Retina (tissue), 1 donor: Measurements from ENCODE around the gene ALPK1.
A peak's percentile ranks its signal among the peaks of the same experiment; 100 is the strongest.
"Not testable (repeated sequence)": the region's sequence is repeated elsewhere in the genome, so short reads cannot be mapped to it uniquely, and the experiment has no call there.

Experiments used
- DNase-seq: peaks from one replicate; pipeline ENCODE4 v3.0.0-alpha.2; 2016

ALPK1 gene

DNA sequence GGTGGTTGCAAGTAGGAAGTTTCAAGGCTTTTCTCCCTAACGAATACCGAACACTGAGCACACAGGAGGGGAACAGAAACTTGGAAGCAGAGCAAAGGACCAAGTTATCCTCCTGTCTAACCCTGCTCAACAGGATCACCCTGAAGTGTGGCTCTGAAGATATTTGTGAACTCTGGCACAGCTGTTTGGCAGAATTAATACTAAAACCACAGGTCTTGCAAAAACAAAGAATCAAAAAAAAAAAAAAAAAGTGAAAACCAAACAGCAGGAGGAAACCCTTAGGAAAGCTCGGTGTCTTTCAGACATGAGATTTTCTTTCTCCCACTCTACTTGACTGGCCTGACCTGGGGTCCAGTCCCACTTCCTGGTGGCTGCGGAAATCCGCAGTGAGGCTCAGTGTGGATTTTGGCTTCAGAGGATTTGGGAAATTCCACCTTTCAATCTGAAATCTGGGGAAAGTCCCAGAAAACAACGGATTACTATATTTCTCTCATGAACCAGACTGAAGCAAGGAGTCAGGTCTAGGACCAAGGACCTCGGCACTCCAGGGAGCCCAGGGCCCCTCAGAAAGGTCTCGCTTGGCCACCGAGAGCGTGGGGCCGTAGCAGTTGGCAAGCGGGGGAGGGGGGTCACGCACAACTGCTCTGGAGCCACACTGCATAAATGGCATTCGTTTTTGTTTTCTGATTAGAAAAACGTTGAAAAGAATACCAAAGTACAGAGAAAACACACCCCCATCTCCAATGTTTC lies 12.3 kb upstream of the ALPK1 start:
- peak; percentile 57 for DNase-seq

DNA sequence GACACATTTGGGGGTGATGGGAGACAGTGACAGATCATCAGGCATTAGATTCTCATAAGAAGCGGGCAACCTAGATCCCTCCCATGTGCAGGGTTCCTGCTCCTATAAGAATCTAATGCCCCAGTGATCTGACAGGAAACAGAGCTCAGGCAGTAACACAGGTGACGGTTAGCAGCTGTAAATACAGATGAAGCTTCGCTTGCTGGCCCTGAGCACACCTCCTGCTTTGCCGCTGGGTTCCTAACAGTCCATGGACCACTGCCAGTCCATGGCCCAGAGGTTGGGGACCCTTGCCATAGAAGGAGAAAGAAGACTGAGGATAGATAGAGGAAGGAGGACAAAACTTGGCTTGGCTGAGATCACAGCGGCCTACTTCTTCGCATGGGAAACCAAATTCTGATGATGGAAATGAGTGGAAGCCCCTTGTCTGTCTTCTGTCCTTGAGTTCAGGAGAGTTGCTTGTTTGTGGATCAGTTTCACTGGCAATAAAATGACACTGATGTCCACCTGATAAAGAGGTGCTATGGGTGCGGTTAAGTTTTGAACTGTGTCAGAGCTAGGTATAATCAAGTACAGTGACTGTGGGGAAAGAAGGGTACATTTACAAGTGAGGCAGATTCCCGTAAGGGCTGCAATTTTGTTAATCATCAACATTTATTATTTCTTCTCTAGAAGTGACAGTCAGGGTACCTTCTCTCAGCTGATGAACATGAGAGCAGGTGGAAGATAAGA lies 9.7 kb upstream of the ALPK1 start:
- no peak for DNase-seq

DNA sequence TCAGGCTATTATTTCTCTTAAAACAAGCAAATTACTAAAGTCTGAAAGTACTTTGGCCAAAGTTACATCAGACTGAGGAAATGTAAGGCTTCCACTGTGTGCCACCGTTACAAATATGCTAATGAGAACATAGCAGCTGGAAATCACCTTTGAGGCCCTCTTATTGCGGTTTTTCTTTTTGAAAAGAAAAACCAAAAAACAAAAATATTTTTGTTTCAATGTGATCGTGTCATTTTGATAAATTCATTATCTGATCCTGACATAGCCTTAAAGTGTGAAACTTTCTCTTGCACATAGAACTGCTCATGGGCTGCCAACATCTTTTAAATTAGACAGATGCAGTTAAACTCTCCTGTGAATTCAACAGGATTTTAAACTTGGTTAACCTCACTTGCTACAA lies 8.7 kb upstream of the ALPK1 start:
- no peak for DNase-seq

DNA sequence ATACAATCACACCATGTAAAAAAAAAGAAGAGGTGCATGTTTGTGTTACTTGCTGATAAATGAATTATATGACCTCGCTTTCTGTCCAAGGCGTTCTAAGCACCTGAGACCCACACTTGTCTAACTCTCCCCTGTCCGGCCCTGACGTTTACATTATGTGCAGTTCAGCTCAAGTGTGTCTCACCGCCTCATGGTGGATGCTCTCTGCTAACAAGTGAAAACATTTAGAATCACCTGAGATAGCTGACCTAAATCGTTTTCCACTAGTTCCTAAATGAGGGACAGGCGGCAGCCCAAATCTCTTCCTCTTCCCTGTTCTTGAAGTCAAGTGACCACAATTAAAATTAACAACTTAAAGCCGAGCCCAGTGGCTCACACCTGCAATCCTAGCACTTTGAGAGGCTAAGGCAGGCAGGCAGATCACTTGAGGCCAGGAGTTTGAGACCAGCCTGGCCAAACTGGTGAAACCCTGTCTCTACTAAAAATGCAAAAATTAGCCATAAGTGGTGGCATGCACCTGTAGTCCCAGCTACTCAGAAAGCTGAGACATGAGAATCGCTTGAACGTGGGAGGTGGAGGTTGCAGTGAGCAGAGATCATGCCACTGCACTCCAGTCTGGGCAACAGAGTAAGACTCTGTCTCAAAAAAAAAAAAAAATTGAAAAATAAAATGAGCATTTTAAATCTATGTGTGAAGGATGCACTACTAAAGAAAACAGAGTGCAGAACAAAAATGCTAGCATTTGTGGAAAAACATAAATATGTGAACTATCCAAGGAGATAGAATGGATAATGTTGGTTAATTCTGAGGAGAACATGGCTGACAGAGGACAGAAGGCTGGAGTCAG lies 7.5 kb upstream of the ALPK1 start:
- no peak for DNase-seq

DNA sequence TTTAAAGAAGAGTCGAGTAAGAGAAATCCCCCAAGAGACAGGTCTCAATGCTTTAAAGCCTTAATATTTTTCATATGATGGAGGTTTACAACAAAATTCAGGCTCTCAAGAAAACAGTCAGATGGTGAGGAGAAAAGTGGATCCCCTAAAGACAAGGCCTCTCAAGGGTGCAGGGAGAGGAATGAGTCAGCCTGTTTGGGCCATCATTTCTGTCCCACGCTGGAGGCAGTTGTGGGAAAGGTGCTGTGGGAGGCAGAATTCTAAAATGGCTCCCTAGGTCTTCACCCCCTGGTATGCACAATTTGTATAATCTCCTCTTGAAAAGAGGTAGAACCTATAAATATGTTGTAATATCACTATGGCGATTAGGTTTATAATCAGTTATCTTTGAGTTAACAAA lies 6.8 kb upstream of the ALPK1 start:
- DNase-seq, result no peak

DNA sequence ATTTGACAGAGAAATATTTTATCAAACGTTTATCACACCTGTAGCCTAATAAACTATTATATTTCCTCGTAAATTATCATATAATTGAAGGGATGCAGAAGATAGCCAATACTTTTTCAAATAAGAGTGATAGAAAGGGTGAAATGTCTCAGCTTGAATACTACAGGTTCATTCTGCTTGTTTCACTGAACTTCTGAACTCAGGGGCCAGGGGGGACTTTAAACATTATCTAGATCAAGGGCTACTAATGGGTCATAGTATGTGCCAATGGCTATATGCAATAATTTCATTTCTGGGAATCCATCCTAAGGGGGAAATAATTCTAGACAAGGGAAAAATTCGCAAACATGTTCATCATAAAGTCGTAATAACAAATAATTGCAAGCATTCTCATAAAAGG lies 2.6 kb downstream of the ALPK1 start:
- no peak for DNase-seq

DNA sequence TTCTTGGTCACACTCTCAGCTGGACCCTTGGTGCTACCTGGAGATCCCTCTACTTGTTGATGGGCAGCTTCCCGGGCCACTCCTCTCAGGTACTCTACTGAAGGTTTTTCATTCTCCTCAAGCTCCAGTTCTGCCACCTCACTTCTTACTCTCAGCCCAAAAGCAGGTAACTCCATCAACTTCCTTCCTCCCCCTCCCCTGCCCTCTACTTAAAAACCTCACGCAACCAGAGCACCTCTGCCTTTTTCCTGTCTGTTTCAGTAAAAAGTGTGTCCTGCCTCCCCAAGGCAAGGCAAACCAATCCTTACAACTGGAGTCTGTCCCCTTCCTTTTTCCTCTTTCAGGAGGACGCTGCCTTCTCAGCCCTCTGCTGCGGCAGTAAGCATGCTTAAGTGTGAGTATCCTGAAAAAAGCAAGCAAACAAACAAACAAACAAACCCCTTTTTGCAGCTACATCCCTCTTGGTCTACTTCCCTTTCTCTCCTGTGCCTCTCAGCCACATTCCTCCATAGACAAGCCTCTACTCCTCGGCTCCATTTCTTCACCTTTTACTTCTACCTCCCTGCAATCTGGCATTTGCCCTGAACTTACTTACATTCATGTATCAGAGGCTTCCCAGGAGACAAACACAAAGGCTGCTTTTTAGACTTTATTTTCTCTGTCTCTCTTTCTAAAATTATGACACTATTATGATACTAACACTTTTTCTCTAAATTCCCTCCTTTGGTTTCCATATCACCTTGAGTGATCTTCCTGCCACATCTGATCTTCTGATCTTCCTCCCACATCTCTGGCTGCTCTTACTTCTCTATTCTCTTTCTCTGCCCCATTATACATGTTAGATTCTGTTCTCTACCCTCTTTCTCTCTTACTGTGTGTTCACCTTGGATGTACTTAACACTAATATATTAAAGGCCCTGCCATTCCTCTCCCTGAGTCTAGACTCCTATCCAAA lies 5.4 kb downstream of the ALPK1 start:
- DNase-seq, result no peak

DNA sequence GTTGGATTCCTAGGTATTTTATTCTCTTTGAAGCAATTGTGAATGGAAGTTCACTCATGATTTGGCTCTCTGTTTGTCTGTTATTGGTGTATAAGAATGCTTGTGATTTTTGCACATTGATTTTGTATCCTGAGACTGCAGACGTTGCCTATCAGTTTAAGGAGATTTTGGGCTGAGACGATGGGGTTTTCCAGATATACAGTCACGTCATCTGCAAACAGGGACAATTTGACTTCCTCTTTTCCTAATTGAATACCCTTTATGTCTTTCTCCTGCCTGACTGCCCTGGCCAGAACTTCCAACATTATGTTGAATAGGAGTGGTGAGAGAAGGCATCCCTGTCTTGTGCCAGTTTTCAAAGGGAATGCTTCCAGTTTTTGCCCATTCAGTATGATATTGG lies 8.3 kb downstream of the ALPK1 start:
- not testable (repeated sequence) for DNase-seq

DNA sequence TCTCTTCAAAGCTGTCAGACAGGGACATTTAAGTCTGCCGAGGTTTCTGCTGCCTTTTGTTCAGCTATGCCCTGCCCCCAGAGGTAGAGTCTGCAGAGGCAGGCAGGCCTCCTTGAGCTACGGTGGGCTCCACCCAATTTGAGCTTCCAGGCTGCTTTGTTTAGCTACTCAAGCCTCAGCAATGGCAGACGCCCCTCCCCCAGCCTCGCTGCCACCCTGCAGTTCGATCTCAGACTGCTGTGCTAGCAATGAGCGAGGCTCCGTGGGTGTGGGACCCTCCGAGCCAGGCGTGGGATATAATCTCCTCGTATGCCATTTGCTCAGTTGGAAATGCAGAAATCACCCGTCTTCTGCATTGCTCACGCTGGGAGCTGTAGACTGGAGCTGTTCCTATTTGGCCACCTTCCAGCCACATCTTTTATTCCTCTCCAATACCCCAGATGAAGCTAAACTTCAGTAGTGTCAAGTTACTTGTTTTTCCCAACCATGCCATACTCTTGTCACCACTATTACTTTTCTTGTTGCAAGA lies 12.2 kb downstream of the ALPK1 start:
- peak; percentile 45 for DNase-seq

DNA sequence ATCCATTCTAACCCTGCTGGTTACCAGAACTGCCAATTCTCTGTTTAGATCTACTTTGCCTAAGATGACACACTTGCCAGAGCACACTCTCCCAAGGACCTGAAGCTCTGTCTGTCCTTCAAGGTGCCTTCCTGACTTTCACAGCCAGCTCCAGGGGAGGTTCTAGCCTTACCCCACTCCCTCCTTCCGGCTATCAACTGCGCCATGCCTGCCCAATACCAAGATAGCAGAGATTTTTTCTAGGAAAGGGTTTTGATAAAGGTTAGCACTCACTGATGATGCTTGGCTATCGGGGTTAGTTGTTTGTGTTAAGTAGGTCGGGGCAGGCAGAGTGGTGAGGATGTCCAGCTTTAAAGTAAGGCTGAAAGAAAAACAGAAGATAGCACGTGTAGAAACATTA lies 14.3 kb downstream of the ALPK1 start:
- no peak for DNase-seq

DNA sequence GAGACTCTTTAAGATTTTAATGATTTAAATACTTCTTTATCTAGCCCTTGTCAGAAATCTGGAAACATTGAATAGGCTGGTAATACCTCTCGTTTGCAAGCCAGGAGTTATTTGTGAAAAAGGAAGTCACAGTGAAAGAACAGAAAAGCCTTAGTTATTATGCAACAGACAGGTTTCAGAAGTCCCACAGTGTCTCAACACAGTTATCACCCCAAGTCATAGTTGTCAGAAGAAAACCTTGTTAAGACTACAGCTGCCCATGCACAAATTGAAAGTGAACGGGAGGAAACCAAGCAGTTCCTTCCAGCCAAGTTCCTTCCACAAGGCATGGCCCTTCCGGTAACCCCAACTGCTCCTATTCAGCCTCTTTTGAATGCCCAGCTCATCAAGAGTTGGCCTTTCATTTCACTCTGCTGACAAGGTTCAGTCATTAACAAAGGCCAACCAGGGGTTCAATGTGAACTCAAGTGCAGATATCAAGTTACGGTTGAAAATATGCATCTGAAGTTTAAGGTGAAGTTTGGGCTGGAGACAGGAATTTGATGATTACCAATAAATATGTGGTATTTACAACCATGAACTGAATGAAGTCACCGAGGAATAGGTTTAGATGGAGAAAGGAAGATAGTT lies 15.6 kb downstream of the ALPK1 start:
- no peak for DNase-seq

DNA sequence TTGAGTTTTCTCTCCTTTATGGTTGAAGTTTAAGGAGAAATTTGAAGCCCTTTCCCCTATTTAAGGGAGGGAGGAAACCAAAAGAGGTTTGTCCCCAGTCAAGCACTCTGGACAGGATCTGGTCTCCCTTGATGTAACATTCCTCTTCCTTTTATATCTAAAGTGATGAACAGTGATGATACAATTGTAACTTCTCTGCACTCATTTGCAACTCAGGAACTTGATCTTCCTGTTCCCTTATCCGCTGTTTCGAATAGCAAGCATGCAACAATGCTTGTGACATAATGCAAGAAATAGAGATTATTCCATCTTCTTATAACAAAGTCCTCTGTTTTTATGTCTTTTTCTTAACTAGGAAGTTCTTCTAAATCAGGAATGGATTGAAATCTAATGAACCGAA lies 18.3 kb downstream of the ALPK1 start:
- no peak for DNase-seq

DNA sequence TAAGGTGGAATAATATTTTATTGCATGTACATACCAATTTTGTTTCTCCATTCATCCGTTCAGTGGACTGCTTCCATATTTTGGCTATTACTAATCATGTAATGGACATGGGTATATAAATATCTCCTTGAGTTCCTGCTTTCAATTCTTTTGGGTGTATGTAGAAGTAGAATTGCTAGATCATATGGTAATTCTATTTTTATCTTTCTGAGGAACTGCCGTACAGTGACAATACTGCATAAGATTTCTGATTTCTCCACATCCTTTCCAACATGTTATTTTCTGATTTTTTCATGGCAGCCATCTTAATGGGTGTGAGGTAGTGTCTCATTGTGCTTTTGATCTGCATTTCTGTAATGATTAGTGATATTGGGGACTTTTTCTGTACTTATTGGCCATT lies 19.2 kb downstream of the ALPK1 start:
- no peak for DNase-seq

DNA sequence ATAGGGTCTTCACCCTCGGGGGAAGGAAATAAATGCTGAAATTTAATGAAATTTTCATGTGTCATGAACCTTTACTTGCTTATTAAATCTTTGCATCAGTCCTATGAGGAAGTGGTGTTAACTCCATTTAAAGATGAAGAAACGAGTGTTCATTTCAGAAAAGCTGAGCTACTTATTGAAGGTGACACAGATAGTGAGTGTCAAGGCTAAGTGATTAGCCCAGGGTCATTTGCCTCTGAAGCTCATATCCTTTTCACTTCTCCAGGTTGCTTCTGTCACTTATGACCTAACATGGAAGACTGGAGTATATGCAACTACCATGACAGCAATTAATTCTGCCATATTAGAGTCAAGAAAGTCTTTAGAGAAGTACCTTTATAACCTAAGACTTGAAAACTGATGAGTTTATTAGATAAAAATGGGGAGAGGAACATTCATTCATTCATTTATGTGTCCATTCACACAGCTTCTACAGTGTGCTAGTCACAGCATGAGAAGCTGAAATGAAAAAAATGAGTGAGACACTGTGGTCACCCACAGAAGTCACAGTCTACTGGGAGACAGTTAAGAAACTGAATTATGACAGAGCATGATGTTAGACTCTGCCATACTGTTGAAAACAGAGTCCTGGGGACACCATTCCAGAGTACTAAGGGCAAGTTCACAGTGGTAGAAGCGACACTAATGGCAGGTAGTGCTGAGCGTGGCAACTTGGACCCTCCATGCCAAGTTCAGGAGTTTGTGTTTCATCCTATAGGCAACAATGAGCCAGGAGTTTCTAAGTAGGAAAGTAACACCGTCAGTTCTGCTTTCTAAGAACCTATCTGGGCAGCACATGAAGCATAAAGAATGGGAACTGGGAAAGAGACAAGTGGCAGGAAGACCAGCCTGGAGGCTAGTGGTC lies 21.3 kb downstream of the ALPK1 start:
- no peak for DNase-seq

DNA sequence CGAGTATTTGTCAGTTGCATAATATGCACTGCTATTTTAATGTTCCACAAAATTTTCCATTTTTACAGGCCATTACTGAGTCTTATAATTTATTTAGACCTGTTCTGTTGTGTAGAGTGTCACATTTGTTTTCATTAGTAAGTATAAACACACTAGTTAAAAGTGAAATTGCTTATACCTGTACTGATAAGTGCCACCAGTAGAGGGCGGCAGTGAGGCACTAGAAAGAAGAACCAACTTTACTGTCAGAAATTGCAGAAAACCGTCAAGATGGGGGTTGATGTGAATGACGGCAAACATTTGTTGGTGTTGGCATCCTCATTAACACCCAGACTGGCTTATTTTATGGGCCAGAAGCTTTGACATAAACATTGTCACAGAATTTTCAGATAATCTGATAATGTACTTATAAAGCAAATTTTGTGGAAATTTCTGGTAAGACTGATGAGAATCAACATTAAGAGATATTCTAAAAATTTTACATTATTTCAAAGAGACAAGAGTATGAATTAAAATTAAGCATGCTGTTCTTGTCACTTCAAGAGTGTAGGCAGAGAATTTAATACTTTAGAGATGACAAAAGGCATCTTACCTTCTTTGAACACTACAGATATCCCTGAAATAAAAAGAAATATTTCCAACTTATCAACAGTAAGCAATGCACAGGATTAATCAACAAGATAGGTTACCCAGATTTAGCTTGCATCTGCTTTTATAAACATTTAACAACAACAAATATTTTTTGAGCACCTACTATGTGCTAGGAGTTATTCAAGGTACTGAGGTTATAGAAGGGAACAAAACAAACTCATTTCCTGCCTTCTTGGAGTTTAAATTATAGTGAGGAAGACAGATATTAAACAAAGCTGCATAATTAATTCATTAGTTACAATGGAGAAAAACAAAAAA lies 24.9 kb downstream of the ALPK1 start:
- DNase-seq, result peak; percentile 35

DNA sequence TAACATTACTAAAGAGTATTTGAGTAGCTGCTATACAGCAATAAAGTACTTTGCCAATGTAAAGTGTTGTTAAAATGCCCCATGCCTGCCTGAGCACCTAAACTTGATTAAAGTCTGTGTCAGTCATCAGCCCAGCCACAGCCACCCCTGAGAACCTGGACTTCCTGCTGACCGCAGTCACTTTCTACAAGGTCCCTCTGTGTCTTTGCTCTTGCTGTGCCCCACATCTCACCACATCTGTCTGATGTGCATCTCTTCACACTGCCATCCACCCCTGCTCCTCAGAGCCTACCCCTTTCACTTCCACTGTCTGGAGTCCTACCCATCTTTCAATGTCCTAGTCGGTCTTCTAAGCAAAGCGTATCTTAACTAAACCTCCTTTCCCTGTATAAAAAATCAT lies 25.7 kb downstream of the ALPK1 start:
- peak; percentile 15 for DNase-seq

DNA sequence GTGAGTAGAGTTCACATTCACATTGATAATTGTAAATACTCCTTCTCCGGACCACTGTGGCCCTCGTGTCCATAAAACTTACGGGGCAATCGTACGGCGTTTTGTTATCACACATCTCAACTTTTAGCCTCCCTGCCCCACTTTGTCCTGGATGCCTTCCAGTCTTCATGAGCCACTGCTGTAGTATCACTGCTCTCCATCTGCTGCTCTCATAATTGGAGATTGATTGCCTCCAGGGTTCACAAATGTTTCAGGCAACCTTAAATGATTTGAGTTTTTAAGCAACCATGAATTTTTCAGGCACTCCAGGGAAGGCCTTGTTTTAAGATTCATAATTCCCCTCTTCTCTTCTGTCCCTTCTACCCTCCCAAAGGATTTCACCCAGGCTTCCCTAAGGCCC lies 28.4 kb downstream of the ALPK1 start:
- DNase-seq, result peak; percentile 34

DNA sequence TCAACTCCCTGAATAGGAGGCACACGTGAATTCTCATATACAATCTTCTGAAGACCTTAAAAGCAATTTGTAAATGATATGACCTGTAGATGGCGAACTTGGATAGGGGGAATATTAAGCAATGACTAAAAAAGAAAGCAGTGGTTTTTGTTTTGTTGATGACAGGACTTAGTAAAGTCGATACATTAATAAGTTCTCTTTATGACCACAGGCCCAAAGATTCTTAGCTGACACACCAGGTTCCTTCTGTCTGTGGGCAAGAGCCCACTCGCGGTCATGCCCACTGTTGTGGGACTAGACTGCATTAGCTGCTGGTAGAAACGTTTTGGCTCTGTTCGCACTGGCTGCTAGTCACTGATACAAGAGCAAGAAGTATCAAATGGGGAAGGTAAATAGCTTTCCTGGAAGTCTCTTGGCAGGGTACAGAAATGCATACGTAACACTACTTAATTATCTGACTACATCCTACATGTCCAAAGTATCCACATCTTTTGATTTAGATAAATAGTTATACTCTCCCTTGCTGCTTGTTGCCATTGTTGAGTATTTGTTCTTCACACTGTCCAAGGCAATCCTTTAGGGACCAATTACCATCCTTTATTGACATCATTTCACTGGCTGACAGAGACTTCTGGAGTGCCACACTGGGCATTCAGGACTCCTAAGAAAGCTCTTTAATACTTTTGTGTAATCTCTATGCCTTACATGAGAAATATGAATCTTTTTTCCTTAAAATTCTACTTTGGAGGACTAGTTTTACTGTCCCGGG lies 31.0 kb downstream of the ALPK1 start:
- DNase-seq, result peak; percentile 65

DNA sequence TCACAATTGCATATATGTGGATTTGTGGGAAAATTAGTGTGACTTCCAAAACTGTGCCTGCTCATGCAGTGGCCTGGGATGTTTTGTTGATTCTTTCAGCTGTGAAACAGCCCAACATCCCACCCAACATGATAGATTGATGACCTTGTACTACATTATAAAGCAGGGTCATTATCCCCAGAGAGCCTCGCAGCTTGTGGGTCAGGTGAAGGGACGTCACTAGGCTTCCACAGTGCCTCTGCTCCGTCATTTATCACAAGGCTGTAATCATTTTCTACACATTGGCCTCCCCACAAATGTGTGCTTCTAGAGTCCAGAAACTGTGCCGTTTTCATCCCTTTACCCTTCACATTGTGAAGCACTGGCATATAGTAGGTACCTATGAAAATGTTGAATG lies 31.6 kb downstream of the ALPK1 start:
- no peak for DNase-seq
